Tibial nerve (tissue), 3 donors: Measurements from ENCODE around the gene DCBLD2.

Source experiments
- CTCF ChIP-seq, 5 experiments: fragments of 200-600 bp in 3 of 5; fragments of 450-650 bp in 2 of 5; sonication (generic) in 3 of 5; IDR thresholded peaks; one replicate each; pipeline ENCODE4 v1.5.1; 2016 to 2019; ENCODE audit warnings: antibody characterized with exemption in 5 of 5, mild to moderate bottlenecking in 3 of 5, moderate library complexity in 2 of 5
- POLR2A ChIP-seq, 2 donors: fragments of 450-650 bp; IDR thresholded peaks; one replicate each; pipeline ENCODE4 v1.6.1; 2017; ENCODE audit warnings: antibody characterized with exemption in 2 of 2, mild to moderate bottlenecking in 2 of 2, moderate library complexity in 2 of 2

GRCh38 chr3:98824256-98824655 lies 77.2 kb downstream of the DCBLD2 start:
- TF ChIP-seq POLR2A (IDR thresholded peaks at IDR 0.05): no peak
- no peak for TF ChIP-seq CTCF (IDR thresholded peaks at IDR 0.05)
